ENCODE data around the gene ATXN8OS. TPM values are rescaled to one million over a fixed set of nuclear protein-coding genes. Genes with fewer than 3 reads are reported as not detected.

Gene ATXN8OS
- total RNA-seq, 2 donors from 2014 or later = not detected

DNA sequence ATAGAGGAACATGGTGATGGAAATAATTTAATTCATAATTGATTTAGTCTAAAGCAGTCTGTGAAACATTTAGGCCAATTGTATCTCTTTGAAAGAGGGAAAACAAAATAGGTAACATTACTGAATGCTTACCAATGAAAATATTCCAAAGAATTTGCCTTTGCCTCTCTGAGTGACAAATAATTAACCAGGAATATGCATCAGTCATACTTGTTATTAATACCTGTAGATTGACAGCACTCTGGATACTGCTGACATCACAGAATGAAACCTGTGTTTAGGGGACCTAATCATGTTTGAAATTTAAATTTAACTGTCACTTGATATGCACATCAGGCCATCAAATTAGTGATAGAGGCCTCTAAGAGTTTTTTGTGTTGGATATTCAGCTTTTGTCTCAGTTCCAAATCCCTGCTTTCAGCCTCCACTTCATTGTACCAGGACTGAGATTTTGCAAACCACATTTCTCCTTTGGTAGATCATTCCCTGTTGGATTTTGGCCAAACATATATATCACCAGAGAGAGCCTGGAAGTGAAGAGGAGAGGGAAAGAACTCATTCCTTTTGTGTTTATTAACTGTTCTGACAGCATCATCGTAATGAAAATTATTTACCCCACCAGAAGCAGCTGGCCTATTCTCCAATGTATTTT is 65.4 kb downstream of the ATXN8OS start:
- Histone ChIP-seq H3K9ac (ENCODE audit: low read depth in 2 of 2, low read length in 2 of 2) (no peak overlapping the region), H3K4me3 (no peak overlapping the region), H3K9me3 (no peaks in the 10 kb centered on the region), H3K4me1 (no peaks in the 10 kb centered on the region), H3K27ac (no peak overlapping the region), H3K27me3 (no peaks in the 10 kb centered on the region), H3K36me3 (no peaks in the 10 kb centered on the region)
- DNase-seq = no peak
- intact Hi-C loops (cut with DNase I) = no loop called here
- TF ChIP-seq, protein P1, sequence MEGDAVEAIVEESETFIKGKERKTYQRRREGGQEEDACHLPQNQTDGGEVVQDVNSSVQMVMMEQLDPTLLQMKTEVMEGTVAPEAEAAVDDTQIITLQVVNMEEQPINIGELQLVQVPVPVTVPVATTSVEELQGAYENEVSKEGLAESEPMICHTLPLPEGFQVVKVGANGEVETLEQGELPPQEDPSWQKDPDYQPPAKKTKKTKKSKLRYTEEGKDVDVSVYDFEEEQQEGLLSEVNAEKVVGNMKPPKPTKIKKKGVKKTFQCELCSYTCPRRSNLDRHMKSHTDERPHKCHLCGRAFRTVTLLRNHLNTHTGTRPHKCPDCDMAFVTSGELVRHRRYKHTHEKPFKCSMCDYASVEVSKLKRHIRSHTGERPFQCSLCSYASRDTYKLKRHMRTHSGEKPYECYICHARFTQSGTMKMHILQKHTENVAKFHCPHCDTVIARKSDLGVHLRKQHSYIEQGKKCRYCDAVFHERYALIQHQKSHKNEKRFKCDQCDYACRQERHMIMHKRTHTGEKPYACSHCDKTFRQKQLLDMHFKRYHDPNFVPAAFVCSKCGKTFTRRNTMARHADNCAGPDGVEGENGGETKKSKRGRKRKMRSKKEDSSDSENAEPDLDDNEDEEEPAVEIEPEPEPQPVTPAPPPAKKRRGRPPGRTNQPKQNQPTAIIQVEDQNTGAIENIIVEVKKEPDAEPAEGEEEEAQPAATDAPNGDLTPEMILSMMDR (IDR thresholded peaks at IDR 0.05) = no peak

DNA sequence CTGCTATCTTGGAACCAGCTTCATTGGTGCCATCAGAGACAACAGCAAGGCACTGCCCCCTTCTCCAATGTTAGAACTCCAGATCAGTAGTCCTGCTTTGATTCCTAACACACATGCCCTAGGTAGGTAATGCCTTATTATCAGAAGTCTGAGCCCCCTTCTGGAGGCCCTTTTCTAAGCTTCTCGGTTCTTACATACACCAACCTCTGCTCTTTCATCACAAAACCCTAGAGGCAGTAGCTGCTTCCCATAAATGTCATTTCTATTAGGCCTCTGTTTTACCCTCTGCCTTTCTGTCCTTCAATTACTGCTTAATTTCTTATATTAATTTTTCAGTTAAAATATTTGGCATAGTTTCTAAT is 66.0 kb downstream of the ATXN8OS start:
- no peak overlapping the region for H3K4me3 ChIP-seq
- H3K9me3 ChIP-seq = no peaks in the 10 kb centered on the region
- no peaks in the 10 kb centered on the region for H3K27me3 ChIP-seq
- DNase-seq = no peak
- H3K9ac ChIP-seq (ENCODE audit: low read depth in 2 of 2, low read length in 2 of 2) = no peak overlapping the region
- H3K27ac ChIP-seq = no peak overlapping the region
- H3K36me3 ChIP-seq = no peaks in the 10 kb centered on the region
- no peaks in the 10 kb centered on the region for H3K4me1 ChIP-seq
- intact Hi-C loops (cut with DNase I) = no loop called here
- TF ChIP-seq, protein P1 (IDR thresholded peaks at IDR 0.05) = no peak

DNA sequence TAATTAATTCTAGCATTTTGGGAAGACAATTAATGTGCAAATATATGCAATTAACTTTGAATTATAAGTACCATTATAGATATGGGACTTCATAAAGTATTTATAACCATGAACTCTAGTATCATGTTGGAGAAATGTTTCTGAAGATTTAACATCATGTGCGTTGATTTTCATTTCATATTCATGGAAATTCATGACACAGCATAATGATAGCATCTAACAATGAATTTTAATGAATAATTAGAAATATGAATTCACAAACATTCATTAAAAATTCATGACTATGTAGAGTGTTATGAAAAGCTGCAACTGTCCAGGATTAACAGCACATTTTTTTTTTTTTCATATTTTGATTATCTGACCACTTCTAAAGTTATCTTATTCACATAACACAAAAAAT is 70.7 kb downstream of the ATXN8OS start:
- no peak for DNase-seq
- Histone ChIP-seq H3K9me3 (no peaks in the 10 kb centered on the region), H3K4me3 (no peak overlapping the region), H3K36me3 (no peaks in the 10 kb centered on the region), H3K4me1 (no peaks in the 10 kb centered on the region), H3K27me3 (no peaks in the 10 kb centered on the region), H3K27ac (no peak overlapping the region), H3K9ac (ENCODE audit: low read depth in 2 of 2, low read length in 2 of 2) (no peak overlapping the region)
- intact Hi-C loops (cut with DNase I) = no loop called here
- TF ChIP-seq, protein P1 (IDR thresholded peaks at IDR 0.05) = no peak

Other genes starting within 250 kb of the ATXN8OS start
- gene KLHL1, start 626 bp downstream of the ATXN8OS start, total RNA-seq = under 1 TPM in 1 of 2 donors, not detected in 1; 0.11 TPM